Measurements from ENCODE around the gene CTR9.

GRCh38 chr11:10742460-10743208 lies 8.4 kb upstream of the CTR9 start:
- no peak for TF ChIP-seq CTCF (IDR thresholded peaks at IDR 0.05)
- no peak for TF ChIP-seq POLR2A (IDR thresholded peaks at IDR 0.05)
- TF ChIP-seq EP300 (IDR thresholded peaks at IDR 0.05): no peak

Measured in tibial nerve (tissue), 4 donors.